Renal cortex interstitium (tissue), 11 donors: ENCODE measurements around the gene SAMD14. TPM values are rescaled to one million over a fixed set of nuclear protein-coding genes. Genes with fewer than 3 reads are reported as not detected.
A peak's percentile ranks its signal among the peaks of the same experiment; 100 is the strongest.

ENCODE experiments used
- DNase-seq, 11 donors: peaks; one replicate each; pipeline ENCODE4 v3.0.0-alpha.2; 2013; ENCODE audit warnings: low read depth in 9 of 11, low spot score in 4 of 11; ENCODE audit errors: extremely low read depth in 1 of 11
- polyA plus RNA-seq, 3 donors: library from polyadenylated mRNA; unstranded; fragments of 120-200 nt; gene quantifications; one replicate each; pipeline ENCODE4 v1.2.1, GENCODE V29; 2013; ENCODE audit not compliant: insufficient read length in 3 of 3

SAMD14 gene
- polyA plus RNA-seq, 3 donors, result 13.2 to 19.4 (median 18.6) TPM

DNA sequence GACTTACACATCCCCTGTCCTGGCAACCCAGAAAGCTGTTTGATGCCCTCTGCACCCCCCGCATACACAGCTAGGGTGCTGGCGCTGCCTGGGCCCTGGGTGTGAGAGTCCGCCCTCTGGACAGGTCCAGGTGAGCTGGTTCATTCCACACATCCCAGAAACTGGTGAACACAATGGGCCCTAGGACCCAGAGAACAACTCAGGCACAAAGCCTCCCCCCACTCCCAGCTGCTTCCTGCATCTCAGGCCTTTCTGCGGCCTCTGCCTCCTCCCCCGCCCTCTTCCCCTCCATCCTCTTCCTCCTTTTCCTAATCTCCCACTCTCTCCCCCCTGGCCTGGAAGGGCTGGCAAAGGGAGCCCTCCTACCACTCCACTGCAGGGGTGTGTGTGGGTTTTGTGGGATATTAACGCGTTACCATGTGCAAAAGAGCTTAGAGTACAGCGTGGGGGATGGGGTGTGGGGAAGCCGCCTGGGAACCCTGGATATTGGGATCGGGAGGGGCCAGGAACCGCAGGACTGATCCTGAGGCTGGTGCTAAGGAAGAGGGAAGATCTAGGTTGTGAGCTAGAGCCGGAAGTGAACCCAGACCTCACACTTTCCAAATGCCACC is 22.1 kb upstream of the SAMD14 start:
- DNase-seq, result peak in 10 of 11 donors; percentile 73 to 94 (median 84)

DNA sequence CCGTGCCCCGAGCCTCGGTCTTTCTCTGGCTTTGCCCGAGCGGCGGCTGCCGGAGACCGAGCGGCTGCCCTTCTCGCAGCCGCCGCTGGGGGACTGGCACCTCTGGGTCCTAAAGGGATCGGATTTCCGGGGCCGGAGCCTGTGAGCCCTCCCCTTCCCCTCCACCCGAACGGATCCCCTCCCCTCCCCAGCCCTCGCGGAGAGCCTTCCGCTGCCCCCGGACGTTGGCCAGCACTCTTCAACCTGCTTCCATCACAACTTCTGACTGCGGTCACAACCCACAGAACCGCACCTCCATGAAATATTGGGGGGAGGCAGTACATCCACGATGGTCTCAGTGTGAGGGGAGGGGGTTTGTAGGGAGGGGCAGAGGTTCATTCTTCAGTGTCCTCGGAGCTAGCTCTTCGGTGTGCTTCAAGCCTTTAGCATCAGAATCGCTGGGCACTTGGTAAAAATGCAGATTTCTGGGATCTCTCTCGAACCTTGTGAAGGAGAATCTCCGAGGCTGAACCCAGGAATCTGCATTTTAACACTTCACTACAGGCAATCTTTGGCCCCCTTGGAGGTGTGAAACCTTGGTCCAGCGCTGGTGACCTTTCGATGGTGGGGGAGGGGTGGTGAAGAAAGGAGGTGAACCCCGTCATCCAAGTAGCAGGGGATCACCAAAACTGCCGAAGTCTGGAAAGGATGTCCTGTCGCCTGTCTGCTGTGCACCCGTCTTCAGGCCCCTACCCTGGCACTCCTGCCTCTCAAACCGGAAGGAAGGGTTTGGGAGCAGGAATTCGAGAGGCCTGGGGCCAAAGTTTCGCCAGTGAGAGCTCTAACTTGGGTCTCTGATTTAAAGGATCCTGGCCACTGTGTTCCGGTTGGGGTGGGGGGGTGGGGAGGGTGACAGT is 21.3 kb upstream of the SAMD14 start:
- peak in 9 of 11 donors; percentile 77 to 89 (median 85) for DNase-seq

DNA sequence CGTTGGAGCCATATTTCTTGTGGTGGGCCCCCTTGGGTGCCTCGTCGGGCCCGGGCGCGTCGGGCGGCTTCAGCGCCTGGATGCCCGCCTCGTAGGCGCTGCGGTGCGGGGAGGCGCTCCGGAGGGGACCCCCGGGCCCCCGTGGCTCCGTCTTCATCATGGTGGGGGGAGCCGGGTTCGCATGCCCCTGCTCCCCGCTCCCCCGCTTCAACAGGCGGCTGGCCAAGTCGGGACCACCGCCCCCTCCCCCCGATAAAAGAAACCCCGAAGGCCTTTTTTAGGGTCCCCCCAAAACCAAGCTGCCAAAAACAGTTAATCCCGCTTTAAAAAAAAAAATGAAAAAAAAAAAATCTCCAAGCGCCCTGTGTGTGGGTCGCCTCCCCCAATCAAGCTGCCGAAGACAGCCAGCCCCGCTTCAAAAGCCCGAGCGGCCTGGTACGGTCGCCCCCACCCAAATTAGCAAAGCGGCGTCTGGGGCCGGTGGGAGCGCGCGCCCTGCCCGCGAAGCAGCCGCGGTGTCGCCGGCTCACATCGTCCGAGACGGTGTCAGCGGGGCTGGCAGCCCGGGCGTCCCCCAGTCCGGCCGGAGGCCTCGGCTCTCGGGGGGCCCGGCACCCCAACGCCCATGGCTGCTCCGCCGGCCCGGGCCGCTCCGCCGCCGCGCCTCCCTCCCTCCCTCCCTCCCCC is 20.5 kb upstream of the SAMD14 start, which contains the start of gene PPP1R9B:
TSS of gene PPP1R9B (minus strand) at position 324 of the 687 bp plus-strand sequence. CDS start at position 160, 164 bp downstream.
- DNase-seq, result no peak

DNA sequence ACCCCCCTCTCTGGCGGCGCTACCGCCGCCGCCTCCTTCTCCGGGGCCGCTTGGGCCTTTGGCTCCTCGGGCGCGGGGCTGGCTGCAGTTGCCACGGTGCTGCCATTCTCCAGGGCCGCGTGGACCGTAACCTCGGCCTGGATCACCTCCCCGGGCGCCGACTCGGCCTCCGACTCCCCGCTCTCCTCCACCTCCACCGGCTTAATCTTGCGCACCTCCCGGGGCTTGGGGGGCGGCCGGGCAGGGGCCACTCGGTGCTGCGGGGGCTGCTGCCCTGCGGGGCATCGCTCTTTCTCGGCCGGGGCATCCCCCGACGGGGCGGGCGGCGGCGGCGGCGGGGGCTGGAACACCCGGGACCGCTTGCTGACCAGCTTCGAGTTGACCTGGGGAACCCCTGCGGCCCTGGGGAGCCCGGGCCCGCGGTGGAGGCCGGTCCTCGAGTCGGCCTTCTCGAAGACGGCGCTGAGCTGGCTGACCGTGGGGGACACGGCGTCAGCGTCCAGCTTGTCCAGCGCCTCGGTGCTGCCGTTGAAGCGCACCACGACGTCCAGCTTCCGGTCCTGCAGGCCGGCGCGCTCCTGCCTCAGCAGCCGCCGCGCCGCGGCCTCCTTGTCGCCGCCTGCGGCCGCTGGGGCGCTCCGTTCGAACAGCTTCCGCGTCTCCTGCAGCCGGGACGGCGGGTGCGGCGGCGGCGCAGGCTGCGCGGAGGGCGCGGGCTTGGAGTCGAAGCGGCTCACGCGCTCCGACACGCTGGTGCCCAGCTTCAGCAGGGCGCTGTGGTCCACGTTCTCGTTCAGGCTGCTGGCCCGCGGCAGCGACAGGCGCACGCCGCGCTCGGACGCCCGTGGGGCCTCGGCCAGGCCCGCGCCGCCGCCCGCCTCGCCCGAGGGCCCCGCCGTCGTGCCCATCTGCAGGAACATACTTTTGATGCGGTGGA is 19.7 kb upstream of the SAMD14 start:
- peak in 2 of 11 donors; percentile 41 for DNase-seq

DNA sequence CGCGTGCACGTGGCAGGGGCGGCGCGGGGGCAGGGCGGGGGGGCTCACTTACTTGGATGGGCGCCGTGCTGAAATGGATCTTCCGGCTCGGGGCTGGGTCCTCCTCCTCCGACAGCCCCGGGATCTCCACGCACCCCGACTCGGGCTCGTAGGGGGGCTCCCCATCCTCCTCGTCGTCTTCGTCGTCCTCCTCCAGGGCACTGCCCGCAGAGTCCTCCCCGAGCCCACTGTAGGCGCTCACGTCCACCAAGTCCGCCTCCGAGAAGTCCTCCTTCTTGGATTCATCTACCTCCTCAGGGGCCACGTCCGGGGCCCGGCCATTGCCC is 19.1 kb upstream of the SAMD14 start:
- no peak for DNase-seq

DNA sequence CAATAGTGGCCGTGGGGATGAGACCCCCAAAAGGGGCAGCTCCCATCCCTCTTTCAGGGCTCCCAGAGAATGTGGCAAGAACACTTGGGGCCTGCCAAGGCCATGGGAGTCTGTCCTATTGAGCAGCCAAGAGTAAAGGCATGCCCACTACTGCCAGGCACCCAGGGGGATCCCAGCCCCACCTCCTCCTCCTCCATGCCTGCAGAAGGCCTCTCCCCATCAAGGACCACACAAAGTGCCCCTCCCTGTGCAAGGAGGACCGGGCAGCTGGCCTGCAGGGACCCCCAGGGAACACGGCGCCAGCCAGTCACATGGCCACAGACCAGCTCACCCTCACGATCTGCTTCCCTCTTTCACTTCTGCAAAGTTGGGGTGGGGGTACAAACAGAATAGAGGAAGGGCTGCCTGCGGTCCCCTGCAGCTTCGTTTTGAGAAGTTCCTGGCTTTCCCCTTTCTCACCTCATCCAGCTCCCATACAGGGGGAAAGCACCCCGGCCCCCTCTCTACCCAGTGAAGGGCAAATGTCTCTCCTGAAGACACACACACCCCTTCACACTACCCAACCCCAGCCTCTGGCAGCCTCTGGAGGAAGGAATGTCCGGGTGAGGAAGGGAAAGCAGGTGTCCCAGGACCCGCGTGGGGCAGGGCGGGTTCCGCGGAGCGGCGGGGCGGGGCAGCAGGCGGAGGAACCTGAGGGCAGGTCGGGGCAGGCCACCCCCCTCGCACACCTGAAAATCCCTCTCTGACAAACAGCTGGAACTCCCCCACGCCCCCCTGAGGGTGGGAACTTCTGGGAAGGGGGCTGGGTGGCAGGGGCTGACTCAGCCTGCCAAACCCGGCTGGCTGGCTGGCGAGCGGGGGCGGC is 18.5 kb upstream of the SAMD14 start:
- no peak for DNase-seq

DNA sequence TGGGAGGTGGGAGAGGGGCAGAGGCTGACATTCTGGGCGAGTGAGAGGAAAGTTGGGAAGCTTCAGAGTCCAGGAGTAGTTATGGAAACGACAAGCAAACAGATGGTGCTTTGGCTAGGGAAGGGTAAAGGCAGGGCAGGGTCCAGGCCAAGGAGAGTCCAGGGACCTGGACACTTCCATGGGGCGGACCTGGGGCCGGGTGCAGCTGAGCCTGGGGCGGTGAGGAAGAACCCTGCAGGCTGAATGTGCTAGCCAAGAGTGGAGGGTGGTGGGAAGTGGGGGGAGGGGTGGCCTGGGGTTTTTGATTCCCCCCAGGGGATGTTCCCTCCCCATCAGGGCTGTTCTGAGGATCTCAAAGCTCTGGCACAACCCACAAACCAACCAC is 17.9 kb upstream of the SAMD14 start:
- no peak for DNase-seq

DNA sequence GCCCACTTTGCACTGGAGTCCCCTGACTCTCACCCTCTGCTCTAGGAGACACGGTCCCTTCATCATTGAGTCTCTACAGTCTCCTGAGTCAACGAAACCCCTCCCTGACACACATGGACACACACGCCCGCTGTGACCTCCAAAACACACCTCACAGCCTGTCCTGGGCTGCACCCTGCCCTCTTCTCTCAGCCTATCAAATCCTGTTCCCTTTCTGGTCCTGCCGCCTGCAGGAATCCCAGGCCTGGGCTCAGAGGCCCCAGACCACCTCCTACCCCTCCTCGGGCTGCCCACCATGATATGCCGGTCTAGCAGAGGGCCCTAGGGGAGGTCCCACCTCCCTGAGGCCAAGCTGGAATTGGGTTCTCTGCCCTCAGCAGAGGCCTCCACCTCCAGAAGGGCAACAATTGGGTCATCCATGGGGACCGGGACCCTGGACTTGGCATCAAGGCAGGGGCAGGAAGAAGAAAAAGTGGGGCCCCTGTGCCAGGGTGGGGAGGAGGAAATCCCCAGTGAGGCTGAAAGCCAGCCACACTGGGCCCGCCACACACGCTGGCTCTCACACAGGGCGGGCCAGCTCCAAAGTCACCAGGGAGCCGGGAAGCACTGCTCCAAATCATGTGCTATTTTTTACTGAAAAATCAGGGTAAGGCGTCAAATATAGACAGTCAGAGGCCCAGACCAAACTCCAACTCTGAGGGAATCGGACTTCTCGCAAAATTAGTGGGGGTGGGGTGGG is 17.1 kb upstream of the SAMD14 start:
- DNase-seq, result no peak

DNA sequence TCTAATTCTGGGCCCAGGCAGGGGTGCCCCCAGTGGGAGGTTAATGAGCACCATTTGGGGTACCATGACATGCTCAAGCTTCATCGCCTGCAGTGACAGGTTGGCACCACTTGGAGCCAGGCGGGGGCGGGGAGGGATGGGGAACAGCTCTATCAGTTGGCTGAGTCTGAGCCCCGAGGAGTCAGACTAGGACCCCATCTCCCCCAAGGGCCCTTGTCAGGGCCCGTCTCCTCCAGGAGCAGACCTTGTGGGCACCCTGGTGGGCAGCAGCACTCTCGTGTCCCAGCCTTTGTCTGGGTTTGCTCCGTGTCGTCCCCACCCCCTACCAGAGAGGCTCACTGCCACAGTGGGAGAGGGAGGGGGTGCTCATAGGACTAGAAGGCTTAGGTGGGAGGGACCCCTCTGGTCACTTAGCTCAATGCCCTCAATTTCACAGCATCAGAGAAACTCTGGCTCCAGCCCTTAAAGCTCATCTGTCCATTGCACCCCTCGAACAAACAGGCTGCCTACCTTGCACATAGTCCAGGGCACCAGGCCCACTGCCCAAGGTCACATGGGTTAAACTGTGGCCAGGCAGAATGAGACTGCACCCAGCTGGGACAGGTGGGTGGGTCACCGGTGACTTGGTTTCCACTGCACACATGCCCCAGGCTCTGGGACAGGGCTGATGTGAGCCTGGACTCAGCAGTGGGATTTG is 16.4 kb upstream of the SAMD14 start:
- no peak for DNase-seq

DNA sequence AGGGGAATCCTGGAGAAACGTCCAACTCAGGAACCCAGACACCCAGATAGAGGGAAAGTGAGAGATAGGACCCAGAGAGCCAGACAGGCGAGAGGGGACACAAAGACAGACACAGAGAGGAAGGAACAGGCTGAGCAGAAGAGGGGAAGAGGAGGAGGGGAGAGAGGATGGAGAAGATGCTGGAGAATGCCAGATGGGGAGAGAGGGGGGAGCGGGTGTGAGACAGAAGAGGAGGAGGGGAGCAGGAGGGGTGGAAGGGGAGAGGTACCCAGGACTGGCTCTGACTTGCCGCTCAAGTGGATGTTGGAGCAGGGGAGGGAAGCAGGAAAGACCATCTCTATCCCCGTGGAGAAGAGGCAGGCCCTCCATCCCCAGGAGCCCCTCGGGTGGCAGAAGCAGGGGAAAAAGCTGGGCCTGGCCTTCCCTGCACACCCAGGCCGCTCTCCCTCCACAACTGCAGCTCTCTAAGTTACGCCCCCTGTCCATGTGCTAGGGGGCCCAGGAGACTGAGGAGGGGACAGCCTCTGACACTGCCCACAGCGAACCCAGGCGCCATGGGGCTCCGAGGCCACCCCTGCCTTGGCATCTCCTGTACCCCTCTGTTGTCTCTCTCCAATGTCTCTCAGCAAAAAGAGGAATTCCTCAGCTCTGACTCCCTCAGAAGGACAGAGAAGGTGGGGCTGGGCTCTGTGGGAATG is 15.7 kb upstream of the SAMD14 start:
- no peak for DNase-seq

DNA sequence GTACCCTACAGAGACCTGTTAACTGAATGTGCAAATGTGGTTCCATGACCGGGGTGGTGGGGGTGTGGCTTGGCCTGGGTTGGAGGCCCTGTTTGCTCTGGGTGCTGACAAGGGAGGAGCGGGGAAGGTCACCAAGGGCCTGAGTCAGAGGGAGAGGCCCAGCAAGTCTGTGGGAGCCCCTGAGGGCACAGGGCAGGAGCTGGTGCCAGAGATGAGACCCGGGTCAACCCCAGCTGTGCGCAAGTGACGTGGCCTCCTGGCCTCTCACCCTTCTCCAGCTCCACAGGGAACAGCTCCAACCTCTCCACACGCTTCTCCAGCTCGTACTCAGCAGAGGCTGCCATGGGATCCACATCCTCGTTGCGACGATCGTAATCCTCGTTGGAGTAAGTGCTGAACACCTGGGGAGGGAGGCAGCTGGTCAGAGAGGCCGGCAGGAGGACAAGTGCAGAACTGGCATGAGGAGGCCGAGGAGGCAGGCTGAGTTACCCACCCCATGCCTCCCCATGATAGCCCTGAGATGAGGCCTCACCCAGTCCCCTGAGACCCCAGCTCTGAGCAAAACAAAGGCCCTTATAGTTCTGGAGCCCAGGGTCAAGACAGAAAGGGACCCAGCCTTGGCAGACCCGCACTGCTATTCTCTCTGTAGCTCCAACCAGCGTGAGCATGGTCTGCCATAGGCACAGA is 15.0 kb upstream of the SAMD14 start:
- no peak for DNase-seq

DNA sequence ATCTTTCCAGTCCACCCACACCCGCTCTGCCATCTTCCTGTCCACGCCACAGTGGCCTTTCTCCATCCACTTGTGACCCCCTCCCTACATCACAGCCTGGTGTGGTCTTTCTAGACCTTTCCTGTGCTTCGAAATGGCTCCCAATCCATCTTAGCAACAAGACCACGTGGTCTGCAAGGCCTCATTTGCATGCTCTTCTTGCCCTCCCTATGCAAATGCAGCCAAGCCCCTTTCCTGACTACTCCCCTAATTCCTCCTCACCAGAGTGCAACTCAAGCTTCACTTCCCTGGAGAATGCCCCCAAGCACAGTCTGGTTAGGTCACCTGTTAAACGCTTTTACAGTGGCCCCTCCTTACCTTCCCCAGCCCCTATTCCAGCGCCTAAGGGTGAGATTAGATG is 14.4 kb upstream of the SAMD14 start:
- no peak for DNase-seq

DNA sequence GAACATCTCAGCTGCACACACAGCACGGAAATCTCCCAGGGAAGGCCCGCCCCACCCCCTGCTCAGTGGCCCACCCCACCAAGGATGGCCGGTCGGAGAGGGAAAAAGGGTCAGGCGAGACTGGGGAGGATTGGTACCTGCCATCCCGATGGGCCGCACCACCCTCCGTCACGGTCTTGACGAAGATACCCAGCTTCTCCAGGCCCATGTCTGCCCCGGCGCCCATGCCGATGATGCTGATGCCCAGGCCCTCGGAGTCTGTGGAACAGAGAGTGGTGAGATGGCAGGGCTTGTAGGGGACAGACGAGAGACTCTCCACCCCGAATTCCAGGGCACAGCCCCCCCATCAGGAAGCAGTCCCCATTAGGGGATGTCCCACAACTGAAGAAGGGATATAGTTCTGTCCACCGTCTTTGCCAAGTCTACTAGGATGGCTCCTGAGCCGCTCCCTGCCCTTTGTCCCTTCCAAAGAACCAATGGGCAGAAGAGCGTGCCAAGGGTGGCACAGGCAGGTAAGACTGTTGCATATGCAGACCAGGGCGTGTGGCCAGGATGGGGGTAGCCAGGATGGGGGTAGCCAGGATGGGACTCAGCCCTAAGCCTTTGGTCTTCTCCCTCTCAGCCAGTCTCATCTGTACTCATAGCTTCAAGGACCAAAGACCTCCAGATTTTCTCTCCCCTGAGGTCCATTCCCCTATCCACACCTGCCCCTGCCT is 13.7 kb upstream of the SAMD14 start:
- DNase-seq, result no peak

DNA sequence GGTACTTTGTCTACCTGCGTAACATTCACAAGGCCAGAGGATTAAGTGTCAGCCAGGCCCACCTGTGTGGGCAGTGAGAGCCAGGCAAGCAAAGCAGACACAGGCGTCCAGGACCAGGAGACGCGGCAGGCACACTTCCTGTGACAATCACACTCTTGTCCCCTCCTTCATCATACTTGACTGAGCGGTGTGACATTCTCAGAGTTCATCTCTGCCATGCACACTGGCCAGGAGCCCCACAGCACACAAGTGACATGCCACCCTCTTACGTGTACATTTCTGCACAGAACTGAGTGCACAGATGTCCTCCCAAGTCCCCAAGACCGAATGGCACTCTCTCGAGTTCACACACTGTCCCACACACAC is 11.8 kb upstream of the SAMD14 start:
- no peak for DNase-seq

DNA sequence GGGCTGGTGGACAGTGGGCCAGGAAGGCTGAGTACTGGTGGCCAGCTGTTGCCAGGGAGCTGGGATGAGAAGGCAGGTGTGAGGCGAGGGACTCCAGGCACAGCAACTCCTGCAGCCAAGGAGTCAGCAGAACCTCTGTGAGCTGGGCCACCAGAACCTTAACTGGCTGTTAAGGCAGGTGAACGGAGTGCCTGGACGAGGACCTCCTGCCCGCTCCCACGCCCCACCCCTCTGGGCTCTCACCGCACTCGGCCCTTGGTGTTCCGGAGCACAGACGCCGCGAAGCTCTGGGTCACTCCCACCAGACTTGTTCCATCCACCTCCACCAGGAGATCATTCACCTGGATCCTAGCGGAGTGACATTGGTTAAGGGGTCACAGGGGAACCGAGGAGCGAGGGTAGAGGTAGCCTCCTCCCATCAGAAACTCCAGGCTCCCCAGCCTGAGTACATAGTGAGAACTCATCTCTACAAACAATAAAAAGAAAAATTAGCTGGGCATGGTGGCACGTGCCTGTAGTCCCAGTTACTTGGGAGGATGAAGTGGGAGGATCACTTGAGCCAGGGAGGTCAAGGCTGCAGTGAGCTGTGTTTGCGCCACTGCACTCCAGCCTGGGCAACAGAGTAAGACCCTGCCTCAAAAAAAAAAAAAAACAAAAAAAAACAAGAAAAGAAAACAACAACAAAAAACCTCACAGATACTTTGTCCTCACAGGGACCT is 11.2 kb upstream of the SAMD14 start:
- no peak for DNase-seq
